Activated CD4-positive, alpha-beta T cell treated with anti-CD3 and anti-CD28 coated beads for 36 hours (primary cell): Measurements from ENCODE around the gene RAD51B. TPM values are rescaled to one million over a fixed set of nuclear protein-coding genes. Genes with fewer than 3 reads are reported as not detected.

Experiments
- ATAC-seq: fragments of 200-7000 bp; cut with Tn5 transposase; one replicate; pipeline ENCODE4 v1.10.0; 2021; ENCODE audit warnings: mild to moderate bottlenecking, moderate library complexity
- CTCF ChIA-PET: fragments of 350-600 bp; sonication (Branson Sonifier 250); formaldehyde crosslinking; loops from one replicate; lab custom pipeline; 2021; ENCODE audit warnings: antibody characterized with exemption; lab: Charles Lee
- POLR2A ChIA-PET: fragments of 350-600 bp; sonication (Branson Sonifier 250); formaldehyde crosslinking; loops from one replicate; lab custom pipeline; 2021; ENCODE audit warnings: antibody characterized with exemption, inconsistent platforms; lab: Charles Lee
- DNase-seq: peaks from one replicate; pipeline ENCODE4 v3.0.0-alpha.2; 2020
- H3K27ac Mint-ChIP-seq: one replicate; pipeline ENCODE4 v1.8.0; 2021; ENCODE audit warnings: mixed read lengths
- H3K27me3 Mint-ChIP-seq: one replicate; pipeline ENCODE4 v1.8.0; 2021; ENCODE audit warnings: mixed read lengths
- H3K36me3 Mint-ChIP-seq: one replicate; pipeline ENCODE4 v1.8.0; 2021; ENCODE audit warnings: low read depth, mixed read lengths
- H3K4me1 Mint-ChIP-seq: one replicate; pipeline ENCODE4 v1.8.0; 2021; ENCODE audit warnings: mixed read lengths
- H3K4me3 Mint-ChIP-seq: one replicate; pipeline ENCODE4 v1.8.0; 2021; ENCODE audit warnings: mild to moderate bottlenecking, moderate library complexity, mixed read lengths
- H3K9me3 Mint-ChIP-seq: one replicate; pipeline ENCODE4 v1.8.0; 2021; ENCODE audit warnings: low read depth, mixed read lengths
- intact Hi-C, 2 experiments: fragments of 100-400 bp; cut with DNase I in 1 of 2; cut with micrococcal nuclease in 1 of 2; formaldehyde crosslinking; loops; one replicate each; pipeline versions ENCODE4 v1.14.2 to v1.15.1; 2022 to 2024; cut with DNase I, micrococcal nuclease
- total RNA-seq, 2 experiments: library from RNA; stranded (reverse); gene quantifications; one replicate each; pipeline ENCODE4 v1.2.3, GENCODE V29; 2021

Gene RAD51B
- total RNA-seq, 2 experiments from 2014 or later: 26.4 to 39.9 TPM

- Mint-ChIP-seq H3K9me3 (no peaks in the 10 kb centered on the region), H3K4me1 (peaks cover 43% of the 10 kb centered on the region), H3K27ac (no peak overlapping the region), H3K4me3 (no peak overlapping the region), H3K27me3 (no peaks in the 10 kb centered on the region), H3K36me3 (no peaks in the 10 kb centered on the region)
- POLR2A ChIA-PET: no interaction called here
- ATAC-seq (no peak), DNase-seq (no peak)
- intact Hi-C loops: loop anchor here (1.0 to 5.0 kb wide), 2 partner anchors 11 to 98 kb away; no protein-coding TSS in a partner anchor
- CTCF ChIA-PET: interaction anchor here (0.6 to 1.4 kb wide), 2 partner anchors 7 to 32 kb away, joined by 3 read pairs; no protein-coding TSS in a partner anchor
Observed at GRCh38 chr14:68274725-68275124, 455.1 kb downstream of the RAD51B start.

- no peak overlapping the region for H3K4me3 Mint-ChIP-seq
- intact Hi-C loops: no loop called here
- DNase-seq (no peak), ATAC-seq (no peak)
- H3K4me1 Mint-ChIP-seq: peaks cover 66% of the 10 kb centered on the region
- no peaks in the 10 kb centered on the region for H3K9me3 Mint-ChIP-seq
- no peak overlapping the region for H3K27ac Mint-ChIP-seq
- peaks cover 3% of the 10 kb centered on the region for H3K36me3 Mint-ChIP-seq
- ChIA-PET POLR2A (no interaction called here), CTCF (interaction anchor here (1.1 kb wide), 1 partner anchor 9 kb away, joined by 3 read pairs; no protein-coding TSS in a partner anchor)
- H3K27me3 Mint-ChIP-seq: no peaks in the 10 kb centered on the region
Observed at GRCh38 chr14:68278576-68279436, 459.2 kb downstream of the RAD51B start.

- CTCF ChIA-PET: interaction anchor here (1.1 kb wide), 1 partner anchor 9 kb away, joined by 3 read pairs; no protein-coding TSS in a partner anchor
- DNase-seq: no peak
- POLR2A ChIA-PET: no interaction called here
- ATAC-seq: no peak
- peaks cover 3% of the 10 kb centered on the region for H3K36me3 Mint-ChIP-seq
- H3K4me3 Mint-ChIP-seq: no peak overlapping the region
- intact Hi-C loops: no loop called here
- no peaks in the 10 kb centered on the region for H3K9me3 Mint-ChIP-seq
- no peak overlapping the region for H3K27ac Mint-ChIP-seq
- H3K27me3 Mint-ChIP-seq: no peaks in the 10 kb centered on the region
- peaks cover 69% of the 10 kb centered on the region for H3K4me1 Mint-ChIP-seq
Observed at GRCh38 chr14:68279437-68279720, 459.8 kb downstream of the RAD51B start.

- no peaks in the 10 kb centered on the region for H3K27me3 Mint-ChIP-seq
- POLR2A ChIA-PET: no interaction called here
- intact Hi-C loops: loop anchor here in 1 of 2 experiments (10.0 kb wide), 3 partner anchors 125 to 515 kb away; partner anchors contain the start of gene ZFP36L1
- H3K4me1 Mint-ChIP-seq: peaks cover 70% of the 10 kb centered on the region
- H3K36me3 Mint-ChIP-seq: peaks cover 3% of the 10 kb centered on the region
- ATAC-seq: no peak
- H3K9me3 Mint-ChIP-seq: no peaks in the 10 kb centered on the region
- no peak overlapping the region for H3K27ac Mint-ChIP-seq
- DNase-seq: no peak
- CTCF ChIA-PET: interaction anchor here (0.7 to 1.1 kb wide), 2 partner anchors 10 to 34 kb away, joined by 3 read pairs; no protein-coding TSS in a partner anchor
- no peak overlapping the region for H3K4me3 Mint-ChIP-seq
Observed at GRCh38 chr14:68279777-68280233, 460.2 kb downstream of the RAD51B start.

GRCh38 chr14:68281497-68281896 is 461.9 kb downstream of the RAD51B start:
- CTCF ChIA-PET: interaction anchor here (0.9 kb wide), 1 partner anchor 190 kb away, joined by 5 read pairs; no protein-coding TSS in a partner anchor
- peaks cover 70% of the 10 kb centered on the region for H3K4me1 Mint-ChIP-seq
- intact Hi-C loops: loop anchor here in 1 of 2 experiments (10.0 kb wide), 3 partner anchors 123 to 513 kb away; partner anchors contain the start of gene ZFP36L1
- ATAC-seq (no peak), DNase-seq (no peak)
- POLR2A ChIA-PET: interaction anchor here (0.6 kb wide), 1 partner anchor 40 kb away, joined by 3 read pairs; no protein-coding TSS in a partner anchor
- H3K36me3 Mint-ChIP-seq: peaks cover 5% of the 10 kb centered on the region
- no peak overlapping the region for H3K4me3 Mint-ChIP-seq
- H3K27me3 Mint-ChIP-seq: no peaks in the 10 kb centered on the region
- no peak overlapping the region for H3K27ac Mint-ChIP-seq
- H3K9me3 Mint-ChIP-seq: no peaks in the 10 kb centered on the region

- Mint-ChIP-seq H3K27me3 (no peaks in the 10 kb centered on the region), H3K36me3 (peaks cover 5% of the 10 kb centered on the region), H3K4me1 (peaks cover 79% of the 10 kb centered on the region), H3K4me3 (peak overlapping the region; percentile 6), H3K9me3 (no peaks in the 10 kb centered on the region), H3K27ac (peak overlapping the region; percentile 72)
- intact Hi-C loops: loop anchor here in 1 of 2 experiments (10.0 kb wide), 3 partner anchors 122 to 512 kb away; partner anchors contain the start of gene ZFP36L1
- peak; percentile 52 for DNase-seq
- POLR2A ChIA-PET: interaction anchor here (0.6 to 0.8 kb wide), 2 partner anchors 13 to 92 kb away, joined by 3 to 4 read pairs; no protein-coding TSS in a partner anchor
- ATAC-seq: peak; percentile 74
- CTCF ChIA-PET: interaction anchor here (0.7 to 2.1 kb wide), 5 partner anchors 9 to 398 kb away, joined by 3 to 8 read pairs (median 4); no protein-coding TSS in a partner anchor
Observed at GRCh38 chr14:68282479-68283377, 463.1 kb downstream of the RAD51B start.

- H3K27me3 Mint-ChIP-seq: no peaks in the 10 kb centered on the region
- intact Hi-C loops: loop anchor here (2.0 to 10.0 kb wide), 5 partner anchors 29 to 511 kb away; partner anchors contain the start of gene ZFP36L1 (in 1 of the 2)
- DNase-seq (peak; percentile 66), ATAC-seq (peak; percentile 28)
- H3K27ac Mint-ChIP-seq: peak overlapping the region; percentile 72
- no peak overlapping the region for H3K4me3 Mint-ChIP-seq
- peaks cover 5% of the 10 kb centered on the region for H3K36me3 Mint-ChIP-seq
- no peaks in the 10 kb centered on the region for H3K9me3 Mint-ChIP-seq
- H3K4me1 Mint-ChIP-seq: peaks cover 86% of the 10 kb centered on the region
- ChIA-PET CTCF (interaction anchor here (1.0 to 2.1 kb wide), 3 partner anchors 8 to 35 kb away, joined by 3 to 8 read pairs (median 4); no protein-coding TSS in a partner anchor), POLR2A (interaction anchor here (0.8 kb wide), 1 partner anchor 12 kb away, joined by 4 read pairs; no protein-coding TSS in a partner anchor)
Observed at GRCh38 chr14:68283378-68284123, 464.0 kb downstream of the RAD51B start.

GRCh38 chr14:68284333-68284732 is 464.8 kb downstream of the RAD51B start:
- H3K27ac Mint-ChIP-seq: peak overlapping the region; percentile 72
- no peaks in the 10 kb centered on the region for H3K9me3 Mint-ChIP-seq
- no peaks in the 10 kb centered on the region for H3K27me3 Mint-ChIP-seq
- no peak overlapping the region for H3K4me3 Mint-ChIP-seq
- intact Hi-C loops: loop anchor here (2.0 to 10.0 kb wide), 5 partner anchors 28 to 510 kb away; partner anchors contain the start of gene ZFP36L1 (in 1 of the 2)
- H3K36me3 Mint-ChIP-seq: peaks cover 5% of the 10 kb centered on the region
- peaks cover 85% of the 10 kb centered on the region for H3K4me1 Mint-ChIP-seq
- no peak for ATAC-seq
- ChIA-PET POLR2A (no interaction called here), CTCF (interaction anchor here (0.7 to 2.1 kb wide), 4 partner anchors 8 to 223 kb away, joined by 3 to 8 read pairs (median 5); no protein-coding TSS in a partner anchor)
- DNase-seq: no peak

- ATAC-seq (no peak), DNase-seq (no peak)
- peaks cover 83% of the 10 kb centered on the region for H3K4me1 Mint-ChIP-seq
- intact Hi-C loops: loop anchor here (1.0 to 10.0 kb wide), 9 partner anchors 10 to 511 kb away; partner anchors contain the start of gene ZFP36L1 (in 1 of the 2)
- ChIA-PET CTCF (interaction anchor here (0.6 to 1.7 kb wide), 4 partner anchors 8 to 222 kb away, joined by 3 to 7 read pairs (median 3); no protein-coding TSS in a partner anchor), POLR2A (no interaction called here)
- H3K27me3 Mint-ChIP-seq: no peaks in the 10 kb centered on the region
- no peaks in the 10 kb centered on the region for H3K9me3 Mint-ChIP-seq
- peak overlapping the region; percentile 72 for H3K27ac Mint-ChIP-seq
- H3K4me3 Mint-ChIP-seq: no peak overlapping the region
- H3K36me3 Mint-ChIP-seq: peaks cover 5% of the 10 kb centered on the region
Observed at GRCh38 chr14:68284834-68285233, 465.3 kb downstream of the RAD51B start.
